CD14-positive monocyte (primary cell): ENCODE measurements around the gene SMYD4. TPM values are rescaled to one million over a fixed set of nuclear protein-coding genes. Genes with fewer than 3 reads are reported as not detected.

Experiments
- DNase-seq, 3 donors: peaks; one replicate each; pipeline ENCODE4 v3.0.0-alpha.2; 2011 to 2022
- H2AFZ ChIP-seq: 2 replicates; pipeline ENCODE4 v1.6.0; 2012; ENCODE audit warnings: mild to moderate bottlenecking, low read depth, low read length, inconsistent platforms; ENCODE audit not compliant: insufficient read depth, poor library complexity, severe bottlenecking
- H3K27ac ChIP-seq, 2 donors: 1 replicate in 1 of 2; 2 replicates in 1 of 2; pipeline ENCODE4 v1.5.1; 2012 to 2013; ENCODE audit warnings: low read length in 2 of 2, control low read depth in 1 of 2, inconsistent platforms in 1 of 2, low read depth in 1 of 2, mild to moderate bottlenecking in 1 of 2
- H3K27me3 ChIP-seq, 2 donors: one replicate each; pipeline versions ENCODE4 v1.6.0 to v1.6.1; 2011 to 2013; ENCODE audit warnings: low read length in 2 of 2; ENCODE audit not compliant: control insufficient read depth in 2 of 2, insufficient read depth in 2 of 2
- H3K36me3 ChIP-seq, 2 donors: replicated peaks in 1 of 2; 1 replicate in 1 of 2; 2 replicates in 1 of 2; pipeline versions ENCODE4 v1.5.1 to v1.6.1; 2012 to 2013; ENCODE audit warnings: low read length in 2 of 2, control low read depth in 1 of 2, inconsistent platforms in 1 of 2, mild to moderate bottlenecking in 1 of 2; ENCODE audit not compliant: insufficient read depth in 2 of 2, control insufficient read depth in 1 of 2
- H3K4me1 ChIP-seq, 2 donors: 1 replicate in 1 of 2; 2 replicates in 1 of 2; pipeline versions ENCODE4 v1.5.1 to v1.6.1; 2012 to 2013; ENCODE audit warnings: low read length in 2 of 2, control low read depth in 1 of 2, inconsistent platforms in 1 of 2, mild to moderate bottlenecking in 1 of 2, moderate library complexity in 1 of 2; ENCODE audit not compliant: insufficient read depth in 2 of 2, control insufficient read depth in 1 of 2
- H3K4me2 ChIP-seq: replicated peaks from 2 replicates; pipeline ENCODE3; 2012; ENCODE audit warnings: low read length, moderate library complexity, mild to moderate bottlenecking; ENCODE audit not compliant: poor library complexity, severe bottlenecking; ENCODE audit errors: extremely low read depth
- H3K4me3 ChIP-seq, 3 experiments: fragments of 200-600 bp in 1 of 3; sonication (generic) in 1 of 3; replicated peaks in 1 of 3; 1 replicate in 2 of 3; 2 replicates in 1 of 3; pipeline ENCODE4 v1.5.1; 2011 to 2013; ENCODE audit warnings: low read length in 3 of 3, mild to moderate bottlenecking in 3 of 3, control low read depth in 2 of 3, low read depth in 2 of 3, inconsistent platforms in 1 of 3, moderate library complexity in 1 of 3
- H3K79me2 ChIP-seq: 2 replicates; pipeline ENCODE4 v1.6.0; 2012; ENCODE audit warnings: mild to moderate bottlenecking, control low read depth, inconsistent platforms, low read length, moderate library complexity; ENCODE audit not compliant: insufficient read depth
- H3K9ac ChIP-seq: 2 replicates; pipeline ENCODE4 v1.6.0; 2017; ENCODE audit warnings: low read length, mild to moderate bottlenecking; ENCODE audit not compliant: insufficient read depth, poor library complexity, severe bottlenecking
- H3K9me3 ChIP-seq, 2 donors: replicated peaks in 1 of 2; 1 replicate in 1 of 2; 2 replicates in 1 of 2; pipeline versions ENCODE4 v1.5.1 to v1.6.1; 2012 to 2013; ENCODE audit warnings: low read length in 2 of 2, control low read depth in 1 of 2; ENCODE audit not compliant: control insufficient read depth in 1 of 2, insufficient read depth in 1 of 2
- H4K20me1 ChIP-seq: 2 replicates; pipeline ENCODE4 v1.6.0; 2012; ENCODE audit warnings: mild to moderate bottlenecking, low read length, control low read depth, moderate library complexity; ENCODE audit not compliant: insufficient read depth
- H3K27ac Mint-ChIP-seq, 7 donors: one replicate each; pipeline ENCODE4 v1.8.0; 2020; ENCODE audit warnings: mild to moderate bottlenecking in 7 of 7, mixed read lengths in 7 of 7, moderate library complexity in 6 of 7, inconsistent platforms in 2 of 7
- H3K27me3 Mint-ChIP-seq, 3 donors: one replicate each; pipeline ENCODE4 v1.8.0; 2021 to 2022; ENCODE audit warnings: low read depth in 3 of 3, mild to moderate bottlenecking in 3 of 3, mixed read lengths in 3 of 3, moderate library complexity in 3 of 3, inconsistent platforms in 1 of 3
- H3K36me3 Mint-ChIP-seq, 2 donors: one replicate each; pipeline ENCODE4 v1.8.0; 2020; ENCODE audit warnings: mixed read lengths in 2 of 2, inconsistent platforms in 1 of 2, mild to moderate bottlenecking in 1 of 2
- H3K4me1 Mint-ChIP-seq: one replicate; pipeline ENCODE4 v1.8.0; 2020; ENCODE audit warnings: mild to moderate bottlenecking, mixed read lengths
- H3K4me3 Mint-ChIP-seq, 2 donors: one replicate each; pipeline ENCODE4 v1.8.0; 2020; ENCODE audit warnings: mild to moderate bottlenecking in 2 of 2, mixed read lengths in 2 of 2, moderate library complexity in 1 of 2
- H3K9me3 Mint-ChIP-seq, 7 donors: one replicate each; pipeline ENCODE4 v1.8.0; 2020 to 2022; ENCODE audit warnings: mixed read lengths in 7 of 7, mild to moderate bottlenecking in 6 of 7, moderate library complexity in 6 of 7, inconsistent platforms in 2 of 7
- CTCF ChIP-seq: fragments of 200-600 bp; IDR thresholded peaks from one replicate; pipeline ENCODE4 v1.8.0; 2022; ENCODE audit warnings: antibody characterized with exemption, mild to moderate bottlenecking
- WGBS: methylation state at CpG from one replicate; pipeline ENCODE4 v1.1.5; 2013; ENCODE audit warnings: missing lambda C conversion rate; ENCODE audit not compliant: insufficient coverage; 5-methylcytosine and 5-hydroxymethylcytosine counted together
- intact Hi-C, 2 donors: fragments of 100-400 bp; cut with micrococcal nuclease; formaldehyde crosslinking; loops; one replicate each; pipeline versions ENCODE4 v1.15.0 to v1.15.1; 2023
- polyA minus RNA-seq: library from RNA; depleted of rRNA, polyadenylated mRNA; stranded (reverse); fragments of >200 nt; gene quantifications from 2 replicates; pipeline ENCODE4 v1.2.3, GENCODE V29; 2012
- polyA plus RNA-seq, 3 donors: library from polyadenylated mRNA; depleted of rRNA in 1 of 3; unstranded in 2 of 3; stranded (reverse) in 1 of 3; fragments of 300-500 nt in 2 of 3; fragments of >200 nt in 1 of 3; fragmentation: Illumina TruSeq in 2 of 3; gene quantifications; 1 replicate in 2 of 3; 2 replicates in 1 of 3; pipeline ENCODE4 v1.2.3, GENCODE V29; 2012 to 2021
- total RNA-seq, 12 experiments: library from RNA in 1 of 12; stranded (reverse) in 1 of 12; fragments of 120-200 nt in 1 of 12; gene quantifications; one replicate each; pipeline ENCODE4 v1.2.4 and lab custom pipeline; 2013 to 2026; ENCODE audit warnings: mixed read lengths in 6 of 12, inconsistent platforms in 1 of 12

SMYD4 gene, protein sequence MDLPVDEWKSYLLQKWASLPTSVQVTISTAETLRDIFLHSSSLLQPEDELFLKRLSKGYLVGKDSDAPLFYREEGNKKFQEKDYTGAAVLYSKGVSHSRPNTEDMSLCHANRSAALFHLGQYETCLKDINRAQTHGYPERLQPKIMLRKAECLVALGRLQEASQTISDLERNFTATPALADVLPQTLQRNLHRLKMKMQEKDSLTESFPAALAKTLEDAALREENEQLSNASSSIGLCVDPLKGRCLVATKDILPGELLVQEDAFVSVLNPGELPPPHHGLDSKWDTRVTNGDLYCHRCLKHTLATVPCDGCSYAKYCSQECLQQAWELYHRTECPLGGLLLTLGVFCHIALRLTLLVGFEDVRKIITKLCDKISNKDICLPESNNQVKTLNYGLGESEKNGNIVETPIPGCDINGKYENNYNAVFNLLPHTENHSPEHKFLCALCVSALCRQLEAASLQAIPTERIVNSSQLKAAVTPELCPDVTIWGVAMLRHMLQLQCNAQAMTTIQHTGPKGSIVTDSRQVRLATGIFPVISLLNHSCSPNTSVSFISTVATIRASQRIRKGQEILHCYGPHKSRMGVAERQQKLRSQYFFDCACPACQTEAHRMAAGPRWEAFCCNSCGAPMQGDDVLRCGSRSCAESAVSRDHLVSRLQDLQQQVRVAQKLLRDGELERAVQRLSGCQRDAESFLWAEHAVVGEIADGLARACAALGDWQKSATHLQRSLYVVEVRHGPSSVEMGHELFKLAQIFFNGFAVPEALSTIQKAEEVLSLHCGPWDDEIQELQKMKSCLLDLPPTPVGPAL
- 13.0 TPM for total RNA-seq (2013)
- polyA plus RNA-seq (1 to 10 TPM; 3.2 to 7.6 (median 6.1) TPM), polyA minus RNA-seq (8.2 and 11.4 TPM in 2 replicates), total RNA-seq (lab: John Stamatoyannopoulos, UW) (1.4 to 14.5 (median 8.3) reads per million in 11 experiments)

GRCh38 chr17:1829592-1830257 is at the start of gene SMYD4, which contains the start of gene RPA1:
Gene SMYD4, minus strand, starts transcription at chr17:1829902. Its CDS starts 1,908 bp downstream, at chr17:1827994.
Gene RPA1, plus strand, starts transcription at chr17:1830005. Its CDS starts 89 bp downstream, at chr17:1830094.
- Histone ChIP-seq H4K20me1 (peaks cover 7% of the 10 kb centered on the region), H3K79me2 (peaks cover 62% of the 10 kb centered on the region), H3K4me3 (peak within 1 kb of the TSS; percentile 70 to 97 (median 97)), H3K27ac (peak within 1 kb of the TSS in 1 of 2 donors; percentile 81), H3K9me3 (no peaks in the 10 kb centered on the region), H2AFZ (peak within 1 kb of the TSS; percentile 96), H3K4me2 (peak within 1 kb of the TSS; percentile 95), H3K4me1 (peaks cover 22 to 23% of the 10 kb centered on the region in 2 donors), H3K9ac (peak within 1 kb of the TSS; percentile 77), H3K27me3 (no peaks in the 10 kb centered on the region), H3K36me3 (peaks cover 14% of the 10 kb centered on the region in 2 donors)
- peaks cover 36% of the 10 kb centered on the region for H3K4me1 Mint-ChIP-seq
- peaks cover 17 to 24% of the 10 kb centered on the region in 2 donors for H3K36me3 Mint-ChIP-seq
- peaks cover 0 to 1% (median 0%) of the 10 kb centered on the region in 7 donors for H3K9me3 Mint-ChIP-seq
- peak within 1 kb of the TSS; percentile 80 to 95 for H3K4me3 Mint-ChIP-seq
- peaks cover 0 to 2% (median 0%) of the 10 kb centered on the region in 3 donors for H3K27me3 Mint-ChIP-seq
- DNase-seq, result peak; percentile 73 to 84 (median 78)
- intact Hi-C loops, result loop anchor here (5.0 to 10.0 kb wide), 2 partner anchors 105 to 112 kb away; partner anchors contain the start of gene WDR81 (in 1 of the 2)
- H3K27ac Mint-ChIP-seq, result peak within 1 kb of the TSS; percentile 66 to 94 (median 88)
- under 1% methylated on average over 66 of the region's 83 CpGs for WGBS
- TF ChIP-seq CTCF, result no peak
